ENCODE measurements around the gene GRAMD1B. TPM values are rescaled to one million over a fixed set of nuclear protein-coding genes. Genes with fewer than 3 reads are reported as not detected.

GRAMD1B gene
- total RNA-seq, 4 donors from 2014 or later: 27.5 to 37.2 (median 30.6) TPM

- Histone ChIP-seq H3K4me1 (no peaks in the 10 kb centered on the region), H3K4me3 (no peak overlapping the region), H3K27ac (no peak overlapping the region), H3K36me3 (no peaks in the 10 kb centered on the region), H3K27me3 (no peaks in the 10 kb centered on the region), H3K9me3 (no peaks in the 10 kb centered on the region)
- TF ChIP-seq POLR2A (IDR thresholded peaks at IDR 0.05): no peak
- no peak for TF ChIP-seq CTCF (IDR thresholded peaks at IDR 0.05)
- TF ChIP-seq EP300 (IDR thresholded peaks at IDR 0.05): no peak
- no peak for DNase-seq (ENCODE audit: low spot score in 2 of 2)
- 46 to 67% methylated on average over 1 of the region's 1 CpG for WGBS, 2 donors
Observed at GRCh38 chr11:123421589-123421988, 8.5 kb upstream of the GRAMD1B start.

- peaks cover 0 to 10% (median under 1%) of the 10 kb centered on the region in 4 donors for H3K4me1 ChIP-seq
- peaks cover 0 to 5% of the 10 kb centered on the region in 2 donors for H3K27me3 ChIP-seq
- H3K27ac ChIP-seq: no peak overlapping the region
- no peaks in the 10 kb centered on the region for H3K36me3 ChIP-seq
- WGBS, 2 donors: 71 to 86% methylated on average over 4 of the region's 4 CpGs
- H3K9me3 ChIP-seq: no peaks in the 10 kb centered on the region
- H3K4me3 ChIP-seq: no peak overlapping the region
- DNase-seq (ENCODE audit: low spot score in 2 of 2): no peak
- TF ChIP-seq POLR2A (IDR thresholded peaks at IDR 0.05) (no peak), CTCF (IDR thresholded peaks at IDR 0.05) (no peak), EP300 (IDR thresholded peaks at IDR 0.05) (no peak)
Observed at GRCh38 chr11:123425367-123425766, 4.7 kb upstream of the GRAMD1B start.

- H3K27me3 ChIP-seq: peaks cover 0 to 20% of the 10 kb centered on the region in 2 donors
- H3K4me1 ChIP-seq: peaks cover 0 to 18% (median 2%) of the 10 kb centered on the region in 4 donors
- no peak for DNase-seq (ENCODE audit: low spot score in 2 of 2)
- H3K9me3 ChIP-seq: no peaks in the 10 kb centered on the region
- WGBS, 2 donors: 94% methylated on average over 5 of the region's 5 CpGs
- no peaks in the 10 kb centered on the region for H3K36me3 ChIP-seq
- no peak overlapping the region for H3K27ac ChIP-seq
- TF ChIP-seq EP300 (IDR thresholded peaks at IDR 0.05): no peak
- no peak for TF ChIP-seq POLR2A (IDR thresholded peaks at IDR 0.05)
- no peak for TF ChIP-seq CTCF (IDR thresholded peaks at IDR 0.05)
- H3K4me3 ChIP-seq: no peak overlapping the region
Observed at GRCh38 chr11:123426789-123427188, 3.3 kb upstream of the GRAMD1B start.

GRCh38 chr11:123427405-123427804 lies 2.7 kb upstream of the GRAMD1B start:
- 63 to 79% methylated on average over 2 of the region's 2 CpGs for WGBS, 2 donors
- Histone ChIP-seq H3K4me1 (peaks cover 0 to 18% (median 2%) of the 10 kb centered on the region in 4 donors), H3K27ac (no peak overlapping the region), H3K9me3 (no peaks in the 10 kb centered on the region), H3K27me3 (peaks cover 0 to 24% of the 10 kb centered on the region in 2 donors), H3K36me3 (no peaks in the 10 kb centered on the region), H3K4me3 (no peak overlapping the region)
- TF ChIP-seq POLR2A (IDR thresholded peaks at IDR 0.05) (no peak), EP300 (IDR thresholded peaks at IDR 0.05) (no peak), CTCF (IDR thresholded peaks at IDR 0.05) (no peak)
- no peak for DNase-seq (ENCODE audit: low spot score in 2 of 2)

- Histone ChIP-seq H3K27me3 (peaks cover 0 to 24% of the 10 kb centered on the region in 2 donors), H3K27ac (no peak overlapping the region), H3K4me3 (no peak overlapping the region), H3K9me3 (no peaks in the 10 kb centered on the region), H3K36me3 (no peaks in the 10 kb centered on the region), H3K4me1 (peaks cover 0 to 18% (median 2%) of the 10 kb centered on the region in 4 donors)
- no peak for DNase-seq (ENCODE audit: low spot score in 2 of 2)
- TF ChIP-seq POLR2A (IDR thresholded peaks at IDR 0.05) (no peak), CTCF (IDR thresholded peaks at IDR 0.05) (no peak), EP300 (IDR thresholded peaks at IDR 0.05) (no peak)
- WGBS, 2 donors: 64% methylated on average over 6 of the region's 6 CpGs
Observed at GRCh38 chr11:123428116-123428715, 1.9 kb upstream of the GRAMD1B start.

Data from tibial nerve (tissue), 4 donors.